8988T (cell line): ENCODE data around the gene KLK1.

ENCODE experiments used
- DNase-seq: peaks from one replicate; pipeline ENCODE4 v3.0.0; 2011

KLK1 gene

DNA sequence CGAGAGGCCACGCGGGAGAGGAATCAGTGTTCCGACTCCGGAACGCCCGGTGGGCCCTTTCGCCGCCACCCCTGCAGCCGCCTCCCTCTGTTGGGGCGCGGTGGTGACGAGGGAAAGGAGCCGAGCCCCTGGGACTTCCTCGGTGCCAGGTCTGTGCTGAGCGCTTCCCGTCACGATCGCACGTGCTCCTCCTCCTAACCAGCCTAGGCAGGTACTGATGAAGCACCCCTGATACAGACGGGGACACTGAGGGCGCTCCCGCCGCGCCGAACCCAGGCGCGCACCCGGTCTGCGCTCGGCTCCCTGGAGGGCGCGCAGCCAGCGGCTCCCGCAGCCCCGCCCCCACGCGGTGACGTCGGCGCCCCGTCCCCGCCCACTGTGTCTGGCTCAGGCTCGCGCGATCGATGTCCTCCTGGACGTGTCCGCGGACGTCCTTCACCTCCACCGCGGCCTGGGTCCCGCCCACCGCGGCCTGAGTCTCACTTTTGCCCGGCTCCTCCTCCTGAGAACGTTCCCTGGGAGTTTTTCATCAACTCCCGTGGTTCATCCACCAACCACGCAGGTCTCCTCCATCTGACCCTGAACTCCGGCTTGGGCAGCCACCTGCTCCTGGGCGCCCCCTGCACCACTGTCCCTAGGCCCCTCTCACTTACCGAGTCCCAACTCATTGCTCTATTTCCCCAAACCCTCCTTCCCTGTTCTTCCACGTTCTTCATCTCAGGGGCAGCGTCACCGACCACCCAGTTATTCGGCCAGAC lies 12.4 kb upstream of the KLK1 start:
- peak; percentile 86 for DNase-seq

DNA sequence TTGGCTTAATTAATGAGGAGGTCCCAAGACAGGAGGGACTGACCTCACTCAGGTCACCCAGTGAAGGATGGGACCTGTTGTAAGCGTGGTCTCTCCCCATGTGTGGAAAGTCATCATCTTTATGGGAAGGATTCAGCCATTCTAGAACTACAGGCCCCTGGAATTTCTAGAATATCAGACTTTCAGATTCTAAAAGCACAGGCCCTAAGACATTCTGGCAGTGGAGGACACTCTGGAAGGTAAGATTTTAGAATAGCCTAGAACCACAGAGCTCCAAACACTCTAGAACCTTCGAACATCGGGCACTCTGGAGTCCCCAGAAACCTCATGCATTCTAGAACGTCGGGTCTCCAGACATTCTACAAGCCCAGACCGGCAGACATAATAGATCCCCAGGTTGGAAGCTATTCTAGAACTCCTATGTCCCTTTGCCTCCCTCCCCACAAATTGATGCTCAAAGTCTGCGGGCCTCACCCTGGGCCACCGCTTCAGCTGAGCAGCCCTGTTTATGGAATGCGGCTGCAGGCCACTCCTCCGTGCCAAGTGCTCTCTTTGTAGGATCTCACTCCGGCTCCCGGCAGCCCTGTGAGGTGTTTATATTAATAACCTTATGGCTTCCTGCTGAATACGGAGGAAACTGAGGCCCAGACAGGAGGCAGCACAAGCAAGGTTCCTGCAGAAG lies 11.7 kb upstream of the KLK1 start:
- DNase-seq, result no peak

DNA sequence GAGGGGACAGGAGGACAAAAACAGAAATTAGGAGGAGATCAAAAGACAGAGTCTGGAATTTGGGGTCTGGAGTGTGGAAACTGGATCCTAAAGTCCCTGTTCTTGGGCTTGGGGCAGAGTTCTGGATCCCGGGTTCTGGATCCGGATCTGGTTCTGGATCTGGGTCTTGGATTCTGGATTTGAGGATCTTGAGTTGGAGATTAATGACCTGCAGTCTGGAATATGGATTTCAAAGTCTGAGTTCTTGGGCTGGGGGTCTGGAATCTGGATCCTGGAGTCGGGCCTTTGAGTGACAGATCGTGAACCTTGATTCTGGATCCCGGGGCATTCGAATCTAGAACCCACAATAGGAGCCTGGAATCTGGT lies 10.2 kb upstream of the KLK1 start:
- no peak for DNase-seq

DNA sequence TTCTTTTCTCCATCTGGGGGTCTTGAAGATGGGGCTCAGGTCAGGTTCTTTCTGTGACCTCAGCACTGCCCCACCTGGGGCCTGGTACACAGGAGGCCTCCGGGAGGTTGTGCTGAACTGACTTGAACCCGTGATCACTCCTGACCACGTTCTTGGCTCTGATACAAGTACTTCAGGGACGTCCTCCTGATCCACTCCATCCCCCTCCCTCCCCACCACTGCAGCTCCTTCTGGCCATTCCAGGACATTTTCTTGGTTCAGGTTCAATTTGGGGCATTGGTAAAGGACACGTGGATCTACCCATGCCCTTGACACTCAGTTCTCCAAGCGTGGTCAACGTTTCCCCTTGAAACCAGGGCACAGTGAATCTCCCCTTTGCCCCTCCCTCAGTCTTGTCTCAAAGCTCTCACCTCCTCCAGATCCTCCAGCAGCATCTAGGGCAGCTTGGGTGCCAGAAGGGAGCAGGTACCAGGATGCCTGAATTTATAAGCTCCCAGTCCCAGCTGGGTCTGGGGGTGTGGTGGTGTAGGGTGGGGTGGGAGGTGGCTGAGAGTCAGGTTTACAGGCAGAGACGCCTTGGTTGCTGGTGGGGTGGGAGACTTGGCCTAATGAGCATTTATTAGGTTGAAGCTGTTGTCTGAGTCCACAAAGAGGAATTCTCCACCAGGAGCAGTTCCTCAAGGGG lies 9.7 kb upstream of the KLK1 start, which contains the start of gene KLK15:
TSS of gene KLK15 (minus strand) at position 458 of the 685 bp plus-strand sequence. CDS start 2,082 bp downstream, outside the sequence.
- DNase-seq, result no peak

DNA sequence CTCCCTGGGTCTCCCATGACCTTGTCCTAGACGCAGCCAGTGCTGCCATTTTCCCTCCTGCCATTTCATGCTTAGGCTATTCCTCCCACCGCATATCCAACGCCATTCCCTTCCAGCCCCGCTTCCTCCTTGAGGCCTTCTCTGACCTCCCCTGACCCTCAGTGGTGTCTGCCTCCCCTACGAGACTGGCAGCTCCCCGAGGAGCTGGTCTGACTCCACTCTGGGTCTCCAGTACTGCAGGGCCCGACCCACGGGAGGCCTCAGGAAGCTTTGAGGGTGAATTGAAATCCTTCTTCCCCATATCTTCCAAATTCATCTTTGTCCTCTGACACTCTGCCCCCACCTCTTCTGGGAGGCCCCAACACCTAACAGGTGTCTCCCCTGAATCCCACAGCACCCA lies 9.1 kb upstream of the KLK1 start:
- DNase-seq, result no peak

DNA sequence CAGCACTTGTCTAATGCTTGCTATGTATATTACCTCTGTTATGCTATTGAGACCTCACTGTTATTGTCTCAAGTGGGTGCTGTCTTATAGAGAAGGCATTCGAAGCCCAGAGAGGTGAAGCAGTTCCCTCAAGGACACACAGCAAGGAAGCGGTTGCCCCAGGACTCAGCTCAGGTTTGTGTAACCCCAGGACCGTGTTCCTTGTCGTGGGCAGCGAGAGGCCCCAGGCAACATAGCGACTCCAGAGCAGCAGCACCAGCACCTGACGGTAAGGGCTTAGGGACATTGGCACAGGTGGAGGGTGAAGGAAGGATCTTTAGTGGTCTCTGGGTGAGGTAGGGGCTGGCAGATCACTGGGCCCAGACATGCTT lies 7.4 kb upstream of the KLK1 start:
- no peak for DNase-seq

GRCh38 chr19:50830266-50831025 lies 6.9 kb upstream of the KLK1 start:
- DNase-seq, result no peak

GRCh38 chr19:50829801-50830200 lies 6.2 kb upstream of the KLK1 start:
- no peak for DNase-seq

- DNase-seq, result no peak
These were observed 3.9 kb upstream of the KLK1 start for GRCh38 chr19:50827476-50827875.

DNA sequence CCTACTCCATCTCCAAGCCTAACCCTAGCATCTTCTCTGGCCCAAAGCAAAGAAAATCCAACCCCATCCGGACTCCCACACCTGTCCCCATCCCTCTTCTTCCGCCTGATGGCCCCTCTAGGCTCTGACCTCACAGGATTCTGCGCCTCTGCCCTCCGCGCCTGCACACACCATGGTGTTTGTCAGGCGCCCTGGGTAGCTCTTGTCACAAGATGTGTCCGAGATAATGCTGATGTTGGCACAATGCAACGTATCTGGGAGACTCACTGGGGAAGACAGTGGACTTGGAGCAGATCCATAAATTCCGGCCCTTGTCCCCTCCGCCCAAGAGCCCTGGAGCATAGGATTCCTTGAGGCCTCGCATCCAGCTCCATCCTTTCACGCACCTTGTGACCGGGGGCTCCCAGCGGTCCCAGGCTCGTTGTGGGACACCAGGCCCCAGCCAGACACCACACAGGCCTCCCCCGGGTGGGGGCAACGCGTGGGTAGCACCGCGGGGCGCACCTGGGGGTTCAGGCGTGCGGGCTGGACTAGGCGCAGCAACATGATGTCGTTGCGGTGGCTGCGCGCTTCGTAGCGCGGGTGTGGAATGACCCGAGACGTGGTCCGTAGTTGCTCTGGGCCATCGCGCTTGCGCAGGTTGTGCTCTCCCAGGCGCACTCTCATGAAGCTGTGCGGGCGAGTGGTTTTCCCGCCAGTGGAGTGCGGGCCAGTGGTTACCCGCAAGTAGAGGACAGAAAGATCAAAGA lies 3.1 kb upstream of the KLK1 start:
- DNase-seq, result no peak

DNA sequence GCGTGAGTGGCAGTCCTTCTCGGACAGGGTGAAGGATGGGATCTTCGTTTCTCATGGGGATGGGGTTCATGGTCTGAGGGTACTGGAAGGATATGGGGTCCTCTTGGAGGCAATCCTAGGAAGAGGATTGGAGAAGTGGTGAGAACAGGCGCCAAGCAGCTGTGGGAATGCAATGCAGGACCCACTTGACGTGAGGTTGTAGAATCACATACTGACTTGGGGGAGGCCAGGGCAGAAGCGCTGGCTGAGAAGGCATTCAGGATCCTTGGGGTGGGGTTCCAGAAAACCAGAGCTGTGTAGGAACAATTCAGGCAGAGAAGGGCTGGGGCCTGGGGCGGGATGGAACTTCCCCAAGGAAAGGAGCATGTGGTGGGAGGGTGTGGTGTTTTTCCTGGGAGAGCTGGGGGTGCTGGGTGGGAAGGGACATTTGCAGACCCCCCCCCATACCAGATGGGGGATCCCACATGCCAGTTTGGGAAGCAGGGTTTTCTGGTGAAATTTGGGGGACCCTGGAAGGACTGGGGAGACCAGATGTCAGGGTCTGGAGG lies 852 bp downstream of the KLK1 start:
- DNase-seq, result no peak

DNA sequence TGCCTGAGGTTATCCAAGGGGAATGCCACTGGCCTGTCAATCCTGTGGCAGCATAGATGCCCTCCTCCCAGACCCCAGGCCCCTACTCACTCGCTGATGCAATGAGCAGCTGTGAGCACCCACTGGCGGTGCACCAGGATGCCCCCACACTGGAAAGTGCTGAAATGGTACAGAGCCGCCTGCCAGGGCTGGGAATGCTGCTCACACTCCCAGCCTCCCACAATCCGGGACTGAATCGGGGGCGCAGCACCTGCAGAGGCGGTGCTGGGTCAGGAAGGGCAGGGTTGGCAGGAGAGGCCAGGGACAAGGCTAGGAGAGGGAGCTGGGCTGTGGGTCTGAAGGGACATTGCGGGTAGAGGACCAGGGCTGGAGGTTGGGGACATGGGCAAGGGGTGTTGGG lies 2.0 kb downstream of the KLK1 start:
- no peak for DNase-seq

DNA sequence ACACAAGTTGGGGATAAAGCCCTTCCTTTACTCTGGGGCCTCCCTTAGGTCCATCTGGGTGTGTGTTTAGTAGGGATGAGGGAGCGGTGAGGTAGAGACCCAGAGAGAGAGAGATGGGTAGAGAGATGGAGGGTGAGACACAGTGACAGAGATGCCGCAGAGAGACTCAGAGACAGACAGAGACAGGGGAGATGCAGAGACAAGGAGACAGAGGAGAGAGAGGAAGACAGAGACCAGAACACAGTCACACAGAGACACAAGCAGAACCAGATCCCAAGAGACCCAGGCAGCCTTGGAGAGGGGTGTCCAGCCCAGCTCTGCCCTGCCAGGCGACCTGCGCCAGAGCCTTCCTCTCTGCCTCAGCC lies 2.4 kb downstream of the KLK1 start:
- DNase-seq, result no peak

DNA sequence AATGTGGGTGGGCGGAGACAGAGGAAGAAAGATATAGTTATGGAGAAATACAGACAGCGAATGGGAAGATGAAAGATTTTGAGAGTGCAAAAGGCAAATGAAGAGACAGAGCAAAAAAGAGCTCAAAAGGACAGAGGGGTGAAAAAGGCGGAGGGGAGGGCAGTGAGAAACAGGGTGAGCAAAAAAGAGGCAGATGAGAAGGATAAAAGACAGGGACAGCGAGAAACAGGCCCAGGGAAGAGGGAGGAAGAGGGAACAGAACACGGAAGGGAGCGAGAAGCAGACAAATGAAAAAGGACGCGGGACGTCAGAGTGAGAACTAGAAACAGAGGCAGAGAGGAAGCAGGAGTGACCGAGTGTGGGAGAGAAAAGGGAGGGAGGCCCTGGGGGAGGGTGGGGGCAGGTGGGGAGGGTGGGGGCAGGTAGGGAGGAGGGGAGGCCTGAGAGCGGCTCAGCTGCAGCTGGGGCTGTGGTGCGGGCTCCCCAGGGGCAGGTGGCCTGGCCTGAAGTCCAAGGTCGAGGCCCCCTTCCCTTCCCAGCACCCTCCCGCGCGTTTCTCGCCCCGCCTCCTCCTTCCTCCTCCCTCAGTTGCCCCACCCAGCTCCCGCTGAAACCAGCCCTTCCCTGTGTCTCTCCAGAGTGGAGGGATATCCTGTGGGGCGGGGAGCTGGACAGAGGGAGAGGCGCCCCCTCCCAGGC lies 2.9 kb downstream of the KLK1 start:
- no peak for DNase-seq

GRCh38 chr19:50820086-50820485 lies 3.5 kb downstream of the KLK1 start:
- no peak for DNase-seq

DNA sequence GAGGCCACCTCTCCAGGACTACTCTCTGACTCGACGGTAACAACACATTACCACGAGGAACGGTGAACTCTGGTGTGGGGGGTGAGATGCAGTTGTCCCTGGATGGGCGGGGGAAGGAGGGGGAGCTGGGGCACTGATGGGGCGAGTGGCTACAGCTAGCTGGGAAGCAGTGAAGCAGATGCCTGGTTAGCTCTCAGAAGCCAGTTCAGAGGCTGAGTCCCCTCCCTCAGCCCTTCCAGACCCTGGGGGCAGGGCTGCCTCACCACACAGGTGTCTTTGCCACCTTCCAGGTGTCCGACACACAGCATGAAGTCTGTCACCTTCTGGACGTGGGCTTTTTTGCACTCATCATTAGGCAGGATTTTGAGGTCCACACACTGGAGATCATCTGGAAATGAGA lies 4.0 kb downstream of the KLK1 start:
- no peak for DNase-seq

- DNase-seq, result no peak
These were observed 4.6 kb downstream of the KLK1 start for GRCh38 chr19:50818859-50819472.

GRCh38 chr19:50817941-50818858 lies 5.4 kb downstream of the KLK1 start:
- peak; percentile 70 for DNase-seq

- DNase-seq, result no peak
These were observed 8.1 kb downstream of the KLK1 start for GRCh38 chr19:50815439-50815838.

DNA sequence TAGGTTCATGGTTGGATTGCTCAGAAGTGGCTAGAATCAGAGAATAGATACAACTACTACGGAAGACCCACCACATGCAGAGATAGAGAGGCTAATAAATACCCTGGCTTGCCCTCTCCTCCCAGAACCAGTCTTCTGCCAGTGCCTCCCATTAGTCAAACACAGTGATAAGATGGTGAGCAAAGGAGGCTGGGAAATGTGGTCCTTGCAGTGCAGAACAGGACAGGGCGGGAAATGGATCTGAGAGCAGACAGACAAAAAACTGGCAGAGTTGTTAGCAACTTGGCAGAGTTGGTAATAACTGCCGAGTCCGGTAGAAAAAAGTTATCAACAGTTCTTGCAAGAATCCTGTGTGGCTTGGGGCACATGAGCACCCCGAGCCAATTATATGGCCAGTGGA lies 8.7 kb downstream of the KLK1 start:
- no peak for DNase-seq
